GM13977 (cell line): Measurements from ENCODE around the gene ARMC2.
"Not testable (repeated sequence)": the region's sequence is repeated elsewhere in the genome, so short reads cannot be mapped to it uniquely, and the experiment has no call there.

Experiments used
- DNase-seq: peaks from one replicate; pipeline ENCODE4 v3.0.0; 2012; ENCODE audit warnings: low spot score
- in situ Hi-C: fragments of 300-500 bp; cut with MboI; formaldehyde crosslinking; loops from one replicate; pipeline ENCODE4 v1.12.0; 2022; ENCODE audit warnings: low sequenced_read_pairs, low pct_unique_long_range_greater_than_20kb, mixed read lengths, inconsistent platforms; ENCODE audit not compliant: unreplicated experiment
- TF ChIP-seq, protein P1 (sequence below): IDR thresholded peaks from 2 replicates; pipeline ENCODE4 v1.5.1; 2012; ENCODE audit warnings: mild to moderate bottlenecking, control low read depth; ENCODE audit not compliant: insufficient read depth; ENCODE audit errors: extremely low read depth, missing control alignments

The ARMC2 gene

DNA sequence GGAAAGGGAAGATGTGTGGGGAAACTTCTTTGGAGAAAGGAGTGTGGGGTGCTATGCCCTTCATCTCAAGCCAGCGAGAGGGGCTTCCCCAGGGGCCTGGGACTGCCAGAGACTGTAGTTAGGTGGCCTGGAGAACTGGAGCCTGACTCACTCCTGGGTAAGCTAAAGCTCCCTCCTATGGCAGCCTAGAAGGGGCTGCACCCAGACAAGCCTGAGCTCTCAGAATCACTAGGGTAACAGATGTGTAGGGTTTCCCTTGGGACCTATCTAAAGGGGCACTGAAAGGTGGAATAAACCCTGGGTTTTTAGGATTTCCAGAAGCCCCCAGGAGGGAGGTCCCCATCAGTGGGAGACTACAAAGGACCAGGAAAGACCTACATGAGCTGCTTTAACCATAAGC lies 1.6 kb upstream of the ARMC2 start:
- TF ChIP-seq, protein P1, sequence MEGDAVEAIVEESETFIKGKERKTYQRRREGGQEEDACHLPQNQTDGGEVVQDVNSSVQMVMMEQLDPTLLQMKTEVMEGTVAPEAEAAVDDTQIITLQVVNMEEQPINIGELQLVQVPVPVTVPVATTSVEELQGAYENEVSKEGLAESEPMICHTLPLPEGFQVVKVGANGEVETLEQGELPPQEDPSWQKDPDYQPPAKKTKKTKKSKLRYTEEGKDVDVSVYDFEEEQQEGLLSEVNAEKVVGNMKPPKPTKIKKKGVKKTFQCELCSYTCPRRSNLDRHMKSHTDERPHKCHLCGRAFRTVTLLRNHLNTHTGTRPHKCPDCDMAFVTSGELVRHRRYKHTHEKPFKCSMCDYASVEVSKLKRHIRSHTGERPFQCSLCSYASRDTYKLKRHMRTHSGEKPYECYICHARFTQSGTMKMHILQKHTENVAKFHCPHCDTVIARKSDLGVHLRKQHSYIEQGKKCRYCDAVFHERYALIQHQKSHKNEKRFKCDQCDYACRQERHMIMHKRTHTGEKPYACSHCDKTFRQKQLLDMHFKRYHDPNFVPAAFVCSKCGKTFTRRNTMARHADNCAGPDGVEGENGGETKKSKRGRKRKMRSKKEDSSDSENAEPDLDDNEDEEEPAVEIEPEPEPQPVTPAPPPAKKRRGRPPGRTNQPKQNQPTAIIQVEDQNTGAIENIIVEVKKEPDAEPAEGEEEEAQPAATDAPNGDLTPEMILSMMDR: no peak
- in situ Hi-C loops: no loop called here
- DNase-seq: no peak

DNA sequence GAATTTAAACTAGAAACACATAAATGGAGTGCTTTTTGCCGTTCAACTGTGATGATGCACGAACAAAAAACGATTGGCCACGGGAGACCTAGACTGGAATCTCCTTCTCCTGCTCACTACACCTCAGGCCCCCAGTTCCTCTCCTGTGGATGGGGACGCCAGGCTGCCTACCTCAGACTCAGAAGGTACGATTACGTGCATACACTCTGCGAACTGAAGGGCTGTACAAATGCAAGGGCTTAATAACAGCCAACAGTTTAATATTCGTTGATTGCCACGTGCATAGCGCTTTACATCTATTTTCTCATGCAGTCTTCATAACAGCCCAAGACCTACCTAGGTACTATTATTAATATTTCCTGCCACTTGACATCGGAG lies 495 bp upstream of the ARMC2 start:
- in situ Hi-C loops: no loop called here
- TF ChIP-seq, protein P1: no peak
- no peak for DNase-seq

DNA sequence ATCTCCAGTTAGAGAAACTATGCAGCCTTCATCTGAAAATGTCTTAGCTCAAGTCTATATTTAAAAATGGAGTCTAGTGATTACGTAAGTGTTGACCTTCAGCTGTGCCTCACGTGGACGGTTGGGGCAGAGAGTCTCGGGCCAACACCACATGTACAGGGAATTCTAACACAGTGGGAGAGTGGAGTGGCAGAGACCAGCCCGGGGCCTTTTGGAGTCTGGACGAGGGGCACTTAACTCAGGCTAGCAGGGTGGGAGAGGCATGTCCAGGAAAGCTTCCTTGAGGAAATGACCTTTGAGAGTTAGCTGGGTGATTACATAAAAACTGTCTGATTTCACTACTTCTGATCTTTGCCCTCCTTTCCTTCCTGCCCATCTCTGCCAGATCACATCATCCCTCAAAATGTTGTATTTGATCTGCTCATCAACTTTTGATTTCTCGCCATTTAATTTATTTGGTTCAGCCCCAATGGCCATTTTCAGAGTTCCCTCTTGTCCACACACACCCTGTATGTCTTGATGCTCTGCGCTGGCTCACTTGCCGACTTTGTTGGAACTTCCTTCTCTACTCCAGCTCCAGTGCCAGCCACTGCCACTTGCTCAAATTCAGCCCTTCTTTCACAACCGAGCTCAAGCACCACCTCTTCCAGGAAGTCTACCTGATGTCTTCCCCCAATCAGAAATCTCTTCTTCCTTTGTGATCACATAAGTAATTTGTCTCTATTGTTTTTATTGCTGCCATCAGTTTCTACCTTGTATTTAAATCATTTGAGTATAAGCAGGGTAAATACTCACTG lies 2.6 kb downstream of the ARMC2 start:
- in situ Hi-C loops: no loop called here
- TF ChIP-seq, protein P1: no peak
- no peak for DNase-seq

GRCh38 chr6:108851756-108852155 lies 3.5 kb downstream of the ARMC2 start:
- TF ChIP-seq, protein P1: no peak
- in situ Hi-C loops: no loop called here
- DNase-seq: no peak

- TF ChIP-seq, protein P1: no peak
- in situ Hi-C loops: no loop called here
- DNase-seq: no peak
Measured at GRCh38 chr6:108853077-108853476, 4.9 kb downstream of the ARMC2 start.

- DNase-seq: no peak
- TF ChIP-seq, protein P1: no peak
- in situ Hi-C loops: no loop called here
Measured at GRCh38 chr6:108862479-108863191, 14.4 kb downstream of the ARMC2 start.

DNA sequence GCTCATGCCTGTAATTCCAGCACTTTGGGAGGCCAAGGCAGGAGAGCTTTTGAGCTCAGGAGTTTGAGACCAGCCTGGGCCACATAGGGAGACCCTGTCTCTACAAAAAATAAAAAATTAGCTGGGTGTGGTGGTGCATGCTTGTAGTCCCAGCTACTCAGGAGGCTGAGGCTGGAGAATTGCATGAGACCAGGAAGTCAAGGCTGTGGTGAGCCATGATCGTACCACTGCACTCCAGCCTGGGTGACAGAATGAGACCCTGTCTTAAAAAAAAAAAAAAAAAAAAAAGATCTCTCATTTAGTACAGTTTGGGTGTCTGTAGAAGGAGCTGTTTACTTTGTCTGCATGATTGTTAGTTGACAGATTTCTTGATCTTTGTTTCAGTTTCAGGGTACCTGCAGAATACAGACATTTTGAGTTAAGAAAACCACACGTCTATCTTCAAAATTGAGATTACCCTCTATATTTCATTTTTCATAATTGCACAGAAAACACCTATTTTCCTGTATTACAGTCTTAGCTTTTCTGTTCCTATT lies 17.6 kb downstream of the ARMC2 start:
- in situ Hi-C loops, DNase-seq: not testable (repeated sequence)
